GM11168 (cell line): ENCODE data around the gene TBC1D16.

ENCODE experiments used
- in situ Hi-C: fragments of 300-500 bp; cut with MboI; formaldehyde crosslinking; loops from one replicate; pipeline ENCODE4 v1.12.0; 2022; ENCODE audit warnings: low sequenced_read_pairs; ENCODE audit not compliant: unreplicated experiment

The TBC1D16 gene

GRCh38 chr17:80035687-80035936 is at the start of gene TBC1D16:
TSS of gene TBC1D16 (minus strand) at chr17:80035872. CDS start at chr17:80013547, 22,325 bp downstream.
- in situ Hi-C loops = no loop called here

DNA sequence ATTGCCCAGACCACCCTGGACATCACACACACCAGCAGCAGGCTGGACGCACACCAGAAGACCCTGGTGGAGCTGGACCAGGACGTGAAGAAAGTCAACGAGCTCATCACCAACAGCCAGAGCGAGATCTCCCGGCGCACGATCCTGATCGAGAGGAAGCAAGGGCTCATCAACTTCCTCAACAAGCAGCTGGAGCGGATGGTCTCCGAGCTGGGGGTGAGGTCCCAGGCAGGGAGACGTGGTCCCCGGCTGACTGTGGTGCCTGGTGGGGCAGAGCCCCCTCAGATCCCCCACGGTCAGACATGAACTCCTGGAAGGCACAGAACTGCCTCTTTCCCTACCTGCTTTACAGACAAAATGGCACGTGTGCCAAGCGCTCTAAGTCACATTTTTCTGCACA is 49.1 kb upstream of the TBC1D16 start:
- in situ Hi-C loops = no loop called here

GRCh38 chr17:80083136-80083661 is 47.5 kb upstream of the TBC1D16 start:
- in situ Hi-C loops = no loop called here

DNA sequence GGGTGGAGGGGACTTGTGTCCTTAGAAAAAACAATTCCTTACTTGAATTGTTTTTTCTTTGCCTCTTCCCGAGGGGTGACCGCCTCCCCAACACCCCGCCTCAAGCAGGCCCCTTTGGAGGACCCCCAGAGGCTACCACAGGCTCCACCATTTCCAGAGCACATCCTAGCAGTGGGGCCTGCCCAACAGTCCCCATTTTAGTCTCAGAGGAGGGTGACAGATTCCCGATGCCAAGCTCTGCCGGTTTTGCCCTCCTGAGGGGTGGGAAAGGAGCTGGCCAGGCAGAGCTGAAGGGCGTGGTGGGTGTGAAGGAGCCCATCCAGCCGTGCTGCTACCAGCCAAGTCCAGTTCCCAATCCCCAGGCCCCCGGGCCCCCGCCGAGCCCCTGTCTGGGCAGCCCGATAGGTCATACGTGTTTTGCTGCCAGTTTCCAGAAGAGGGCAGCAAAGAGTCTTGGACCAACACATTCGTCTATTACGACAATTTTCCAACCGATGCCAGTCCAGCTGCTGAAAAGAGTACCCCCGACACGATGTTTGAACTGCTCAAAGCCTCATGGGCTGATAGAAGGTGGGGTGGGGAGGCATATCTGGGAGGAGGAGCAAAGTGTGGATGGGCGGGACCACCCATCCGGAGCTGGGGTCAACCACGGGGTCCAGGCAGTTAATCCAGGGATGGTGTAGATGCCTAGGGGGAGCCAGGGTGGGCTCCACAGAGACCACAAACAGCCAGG is 46.9 kb upstream of the TBC1D16 start:
- in situ Hi-C loops = no loop called here

GRCh38 chr17:80081596-80081995 is 45.9 kb upstream of the TBC1D16 start:
- in situ Hi-C loops = no loop called here

GRCh38 chr17:80080081-80080480 is 44.4 kb upstream of the TBC1D16 start:
- in situ Hi-C loops = no loop called here

GRCh38 chr17:80072410-80072809 is 36.7 kb upstream of the TBC1D16 start:
- in situ Hi-C loops = no loop called here

GRCh38 chr17:80071116-80071841 is 35.6 kb upstream of the TBC1D16 start:
- in situ Hi-C loops = no loop called here

GRCh38 chr17:80070375-80071115 is 34.9 kb upstream of the TBC1D16 start:
- in situ Hi-C loops = no loop called here

GRCh38 chr17:80068301-80069222 is 32.9 kb upstream of the TBC1D16 start:
- in situ Hi-C loops = no loop called here

DNA sequence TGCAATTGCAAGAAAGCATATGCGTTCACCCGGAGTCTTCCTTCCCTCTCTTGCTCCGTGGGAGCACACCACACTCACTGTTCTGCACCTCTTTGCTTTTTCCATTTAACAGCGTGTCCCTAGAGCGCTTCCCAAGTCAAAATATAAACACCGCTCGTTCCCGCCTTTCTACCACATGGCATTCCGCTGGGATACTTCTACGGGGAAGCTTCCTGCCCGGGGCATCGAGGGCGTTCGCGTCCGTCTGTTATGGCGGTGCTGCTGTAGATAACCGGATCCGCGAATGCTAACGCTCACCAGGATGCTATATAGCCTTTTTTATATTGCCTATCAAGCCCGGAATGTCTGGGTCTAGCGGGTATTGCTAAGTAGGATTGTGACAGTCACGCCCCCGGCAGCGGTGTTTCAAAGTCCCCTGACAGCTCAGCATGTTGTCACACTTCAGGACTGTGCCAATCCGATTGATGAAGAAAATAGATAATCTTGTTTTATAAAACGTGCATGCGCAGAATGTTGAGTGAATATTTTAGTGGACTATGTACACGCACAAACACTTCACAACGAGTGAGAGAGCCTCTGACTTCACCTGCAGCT is 31.8 kb upstream of the TBC1D16 start:
- in situ Hi-C loops = no loop called here

DNA sequence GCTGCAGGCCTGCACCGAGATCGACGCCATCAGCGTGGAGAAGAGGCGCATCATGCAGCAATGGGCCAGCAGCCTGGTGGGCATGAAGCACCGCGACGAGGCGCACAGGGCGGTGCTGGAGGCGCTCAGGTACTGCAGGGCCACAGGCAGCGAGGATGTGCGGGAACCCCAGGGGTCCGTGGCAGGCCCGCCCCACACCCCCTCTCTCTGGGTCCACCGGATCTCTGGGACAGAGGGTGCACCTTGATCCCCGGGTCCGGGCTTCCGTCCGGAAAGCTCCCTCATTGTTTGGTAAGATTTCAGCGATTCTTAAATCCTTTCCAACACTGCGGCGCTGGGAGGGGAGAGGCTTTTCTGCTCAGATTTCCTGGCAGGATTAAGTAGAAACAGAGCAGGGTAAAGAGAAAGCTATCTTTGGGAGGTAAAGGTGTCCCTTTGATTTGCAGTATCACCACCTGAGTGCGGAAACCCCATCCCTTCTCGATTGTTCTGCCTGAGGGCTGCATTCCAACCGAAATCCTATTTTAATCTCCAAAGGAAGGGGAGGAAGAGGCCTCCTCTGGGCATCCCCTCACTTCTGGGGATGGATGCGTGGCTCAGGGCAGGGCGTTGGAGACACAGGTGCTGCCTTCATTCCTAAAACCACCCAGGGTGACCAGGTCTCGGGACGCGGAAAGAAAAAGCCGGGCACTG is 30.0 kb upstream of the TBC1D16 start:
- in situ Hi-C loops = no loop called here

GRCh38 chr17:80064696-80065095 is 29.0 kb upstream of the TBC1D16 start:
- in situ Hi-C loops = no loop called here

DNA sequence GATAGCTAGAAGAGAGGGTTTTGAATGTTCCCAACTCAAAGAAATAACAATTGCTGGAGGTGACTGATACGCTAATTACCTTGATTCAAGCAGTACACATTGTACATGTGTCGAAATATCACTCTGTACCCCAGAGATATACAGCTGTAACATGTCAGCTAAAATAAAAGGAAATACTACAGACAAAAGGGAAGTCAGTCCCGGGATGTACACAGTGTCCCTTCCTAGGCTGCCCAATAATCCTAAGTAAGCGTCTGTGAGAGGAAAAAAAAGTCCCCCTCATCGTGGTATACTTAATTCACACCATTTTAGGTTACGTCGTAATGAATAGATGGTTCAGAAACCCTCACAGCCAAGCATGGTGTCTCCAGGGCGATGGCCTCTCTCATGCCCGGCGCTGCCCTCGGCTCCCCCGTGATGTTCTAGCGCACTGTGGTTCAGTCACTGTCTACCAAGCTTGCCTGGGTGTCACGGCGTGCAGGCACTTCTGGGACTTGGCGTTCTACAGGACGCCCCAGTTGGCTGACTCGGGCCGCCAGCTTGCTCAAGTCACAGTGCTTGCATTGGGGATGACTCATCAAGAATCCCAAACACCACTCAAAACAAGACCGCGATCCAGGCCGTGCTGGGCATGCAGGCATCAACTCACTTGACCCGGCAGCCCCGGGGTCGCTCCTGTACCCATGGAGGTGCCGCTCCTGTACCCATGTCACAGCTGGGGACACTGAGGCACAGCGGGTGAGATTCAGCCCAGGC is 28.3 kb upstream of the TBC1D16 start:
- in situ Hi-C loops = no loop called here

- in situ Hi-C loops = no loop called here
Measured at GRCh38 chr17:80061421-80061820, 25.7 kb upstream of the TBC1D16 start.

- in situ Hi-C loops = no loop called here
Measured at GRCh38 chr17:80060644-80061043, 25.0 kb upstream of the TBC1D16 start.

GRCh38 chr17:80058311-80058955 is 22.8 kb upstream of the TBC1D16 start:
- in situ Hi-C loops = no loop called here

DNA sequence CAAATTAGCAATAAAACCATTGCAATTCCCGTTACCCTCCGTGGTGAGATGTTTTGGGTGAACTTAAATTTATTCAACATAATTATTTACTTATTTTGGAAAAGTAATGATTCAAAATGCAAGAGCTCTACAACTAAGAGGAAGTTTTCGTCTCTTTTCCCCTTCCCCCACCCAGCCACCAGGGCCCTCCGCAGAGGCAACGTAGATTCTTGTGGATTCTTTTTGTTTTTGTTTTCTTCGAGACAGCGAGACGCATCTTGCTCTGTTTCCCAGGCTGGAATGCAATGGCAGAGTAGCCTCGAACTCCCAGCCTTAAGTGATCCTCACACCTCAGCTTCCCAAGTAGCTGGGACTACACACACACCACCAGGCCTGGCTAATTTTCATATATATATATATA is 19.9 kb upstream of the TBC1D16 start:
- in situ Hi-C loops = no loop called here
